GM18861 (cell line): ENCODE results near the gene TP53I11.

ENCODE experiments used
- ATAC-seq: cut with Tn5 transposase; IDR thresholded peaks from one replicate; pipeline ENCODE4 v1.9.1; 2021; ENCODE audit not compliant: unreplicated experiment

TP53I11 gene

GRCh38 chr11:44950625-44951476, at the start of gene TP53I11:
Gene TP53I11 (minus strand): TSS chr11:44950883. CDS start chr11:44938335, 12,548 bp downstream.
- no peak for ATAC-seq

GRCh38 chr11:44999068-44999467, 48.4 kb upstream of the TP53I11 start:
- ATAC-seq, result no peak

- ATAC-seq, result no peak
Observed at GRCh38 chr11:44998051-44998450, 47.4 kb upstream of the TP53I11 start.

GRCh38 chr11:44997566-44997965, 46.9 kb upstream of the TP53I11 start:
- no peak for ATAC-seq

- ATAC-seq, result no peak
Observed at GRCh38 chr11:44994753-44995152, 44.1 kb upstream of the TP53I11 start.

- ATAC-seq, result no peak
Observed at GRCh38 chr11:44993971-44994704, 43.5 kb upstream of the TP53I11 start.

GRCh38 chr11:44992774-44993173, 42.1 kb upstream of the TP53I11 start:
- no peak for ATAC-seq

- no peak for ATAC-seq
Observed at GRCh38 chr11:44992181-44992582, 41.5 kb upstream of the TP53I11 start.

- no peak for ATAC-seq
Observed at GRCh38 chr11:44990665-44991064, 40.0 kb upstream of the TP53I11 start.

- ATAC-seq, result no peak
Observed at GRCh38 chr11:44989831-44990566, 39.3 kb upstream of the TP53I11 start.

- ATAC-seq, result no peak
Observed at GRCh38 chr11:44988981-44989635, 38.4 kb upstream of the TP53I11 start.

GRCh38 chr11:44988111-44988510, 37.4 kb upstream of the TP53I11 start:
- ATAC-seq, result no peak

- no peak for ATAC-seq
Observed at GRCh38 chr11:44987506-44987905, 36.8 kb upstream of the TP53I11 start.

GRCh38 chr11:44986315-44986714, 35.6 kb upstream of the TP53I11 start:
- ATAC-seq, result no peak

GRCh38 chr11:44985721-44986120, 35.0 kb upstream of the TP53I11 start:
- ATAC-seq, result no peak

GRCh38 chr11:44983786-44984185, 33.1 kb upstream of the TP53I11 start:
- no peak for ATAC-seq

GRCh38 chr11:44982496-44983062, 31.9 kb upstream of the TP53I11 start:
- ATAC-seq, result no peak

GRCh38 chr11:44980533-44981427, 30.1 kb upstream of the TP53I11 start:
- ATAC-seq, result no peak

GRCh38 chr11:44979543-44980399, 29.1 kb upstream of the TP53I11 start:
- no peak for ATAC-seq
